ENCODE data around the gene ELL.

Gene ELL

GRCh38 chr19:18504886-18505610, 16.8 kb downstream of the ELL start:
- no peak for DNase-seq (ENCODE audit: low read depth)

- no peak for DNase-seq (ENCODE audit: low read depth)
Measured at GRCh38 chr19:18503971-18504885, 17.6 kb downstream of the ELL start.

- DNase-seq (ENCODE audit: low read depth), result no peak
Measured at GRCh38 chr19:18503337-18503970, 18.4 kb downstream of the ELL start.

- DNase-seq (ENCODE audit: low read depth), result no peak
Measured at GRCh38 chr19:18502638-18503294, 19.1 kb downstream of the ELL start.

- DNase-seq (ENCODE audit: low read depth), result no peak
Measured at GRCh38 chr19:18502246-18502637, 19.6 kb downstream of the ELL start.

- DNase-seq (ENCODE audit: low read depth), result no peak
Measured at GRCh38 chr19:18501832-18502231, 20.0 kb downstream of the ELL start.

GRCh38 chr19:18501351-18501750, 20.5 kb downstream of the ELL start:
- DNase-seq (ENCODE audit: low read depth), result no peak

GRCh38 chr19:18500799-18501198, 21.1 kb downstream of the ELL start:
- no peak for DNase-seq (ENCODE audit: low read depth)

GRCh38 chr19:18500376-18500775, 21.5 kb downstream of the ELL start:
- no peak for DNase-seq (ENCODE audit: low read depth)

- DNase-seq (ENCODE audit: low read depth), result no peak
Measured at GRCh38 chr19:18499055-18499775, 22.7 kb downstream of the ELL start.

GRCh38 chr19:18496980-18497256, 25.0 kb downstream of the ELL start:
- DNase-seq (ENCODE audit: low read depth), result no peak

GRCh38 chr19:18496167-18496979, 25.5 kb downstream of the ELL start:
- no peak for DNase-seq (ENCODE audit: low read depth)

GRCh38 chr19:18495204-18495911, 26.5 kb downstream of the ELL start:
- no peak for DNase-seq (ENCODE audit: low read depth)

- no peak for DNase-seq (ENCODE audit: low read depth)
Measured at GRCh38 chr19:18494267-18494607, 27.6 kb downstream of the ELL start.

- no peak for DNase-seq (ENCODE audit: low read depth)
Measured at GRCh38 chr19:18493440-18494266, 28.2 kb downstream of the ELL start.

GRCh38 chr19:18491995-18492953, 29.6 kb downstream of the ELL start:
- no peak for DNase-seq (ENCODE audit: low read depth)

GRCh38 chr19:18490728-18491127, 31.1 kb downstream of the ELL start:
- DNase-seq (ENCODE audit: low read depth), result no peak

- no peak for DNase-seq (ENCODE audit: low read depth)
Measured at GRCh38 chr19:18489627-18490184, 32.2 kb downstream of the ELL start.
